Spleen (tissue), 11 donors: ENCODE measurements around the gene DNAH11. TPM values are rescaled to one million over a fixed set of nuclear protein-coding genes. Genes with fewer than 3 reads are reported as not detected.

Experiments
- DNase-seq: peaks from one replicate; pipeline ENCODE4 v3.0.0-alpha.2; 2020
- H3K27ac ChIP-seq, 8 donors: fragments of 200-600 bp; sonication (generic) in 7 of 8; 1 replicate in 4 of 8; 2 replicates in 4 of 8; pipeline versions ENCODE4 v1.5.0 to v1.8.0; 2016 to 2021; ENCODE audit warnings: inconsistent platforms in 4 of 8, mild to moderate bottlenecking in 4 of 8, moderate library complexity in 1 of 8
- H3K27me3 ChIP-seq, 7 donors: fragments of 200-600 bp; sonication (generic) in 6 of 7; replicated peaks in 1 of 7; 1 replicate in 4 of 7; 2 replicates in 3 of 7; pipeline versions ENCODE4 v1.5.0 to v1.8.0; 2016 to 2021; ENCODE audit warnings: inconsistent platforms in 3 of 7, mild to moderate bottlenecking in 1 of 7
- H3K36me3 ChIP-seq, 6 donors: fragments of 200-600 bp; sonication (generic) in 5 of 6; 1 replicate in 4 of 6; 2 replicates in 2 of 6; pipeline versions ENCODE4 v1.5.0 to v1.8.0; 2016 to 2021; ENCODE audit warnings: inconsistent platforms in 2 of 6
- H3K4me1 ChIP-seq, 6 donors: fragments of 200-600 bp; sonication (generic) in 5 of 6; 1 replicate in 3 of 6; 2 replicates in 3 of 6; pipeline versions ENCODE4 v1.5.0 to v1.8.0; 2016 to 2021; ENCODE audit warnings: inconsistent platforms in 3 of 6
- H3K4me3 ChIP-seq, 8 donors: fragments of 200-600 bp; sonication (generic) in 7 of 8; 1 replicate in 4 of 8; 2 replicates in 4 of 8; pipeline versions ENCODE4 v1.5.0 to v1.8.0; 2016 to 2021; ENCODE audit warnings: inconsistent platforms in 4 of 8, mild to moderate bottlenecking in 4 of 8, moderate library complexity in 2 of 8
- H3K9me3 ChIP-seq, 8 donors: fragments of 200-600 bp; sonication (generic) in 7 of 8; 1 replicate in 4 of 8; 2 replicates in 4 of 8; pipeline versions ENCODE4 v1.5.0 to v1.8.0; 2016 to 2021; ENCODE audit warnings: inconsistent platforms in 4 of 8
- POLR2A ChIP-seq, 3 donors: fragments of 450-650 bp; IDR thresholded peaks; one replicate each; pipeline ENCODE4 v1.5.1; 2017; ENCODE audit warnings: antibody characterized with exemption in 3 of 3, mild to moderate bottlenecking in 1 of 3
- POLR2AphosphoS5 ChIP-seq, 3 donors: sonication (generic); formaldehyde crosslinking; IDR thresholded peaks; one replicate each; pipeline ENCODE4 v1.5.1; 2017; ENCODE audit warnings: antibody characterized with exemption in 3 of 3
- WGBS, 5 donors: extraction: QIAGEN DNeasy Blood & Tissue Kit in 3 of 5; methylation state at CpG; one replicate each; pipeline versions ENCODE4 v1.1.5 to v1.1.7; 2013 to 2018; 5-methylcytosine and 5-hydroxymethylcytosine counted together
- intact Hi-C: fragments of 100-400 bp; cut with DNase I; formaldehyde crosslinking; loops from one replicate; pipeline ENCODE4 v1.15.0; 2023; ENCODE audit warnings: low total_unique reads
- polyA plus RNA-seq, 3 donors: library from polyadenylated mRNA; stranded (reverse); fragments of 200-250 nt; gene quantifications; one replicate each; pipeline ENCODE4 v1.2.1, GENCODE V29; 2013
- total RNA-seq, 7 donors: library from RNA; depleted of rRNA in 3 of 7; stranded (reverse); fragments of >200 nt in 3 of 7; fragmentation: NEBNext Ultra II Directional in 4 of 7; extraction: Animal tissue kit (Norgen Biotek cat#: 25700) in 4 of 7; gene quantifications; one replicate each; pipeline versions ENCODE4 v1.1.0 to v1.2.1, GENCODE V29; 2016 to 2021
- TF ChIP-seq, protein P1 (sequence below), 11 experiments: fragments of 200-600 bp in 7 of 11; fragments of 450-650 bp in 4 of 11; sonication (generic) in 4 of 11; IDR thresholded peaks in 8 of 11; conservative IDR thresholded peaks in 3 of 11; 1 replicate in 7 of 11; 2 replicates in 4 of 11; pipeline versions ENCODE4 v1.4.0 to v1.8.0; 2016 to 2021; ENCODE audit warnings: antibody characterized with exemption in 11 of 11, inconsistent platforms in 4 of 11, mild to moderate bottlenecking in 1 of 11
- donor health status: healthy with polysubstance abuse.
- donor health status: DM: no; HTN: no; CAD: no; lungs with moderate emphysema.
- donor health status: DM: no; HTN: no; CAD: no.
- donor health status: Bipolar disorder and iron deficiency.
- donor health status: healthy.
- donor health status: DM: no; HTN: no; CAD: no.
- donor health status: DM: yes; HTN: yes; CAD: no.

DNAH11 gene
- total and polyA plus RNA-seq, 10 donors: 0.28 to 2.1 (median 0.88) TPM

DNA sequence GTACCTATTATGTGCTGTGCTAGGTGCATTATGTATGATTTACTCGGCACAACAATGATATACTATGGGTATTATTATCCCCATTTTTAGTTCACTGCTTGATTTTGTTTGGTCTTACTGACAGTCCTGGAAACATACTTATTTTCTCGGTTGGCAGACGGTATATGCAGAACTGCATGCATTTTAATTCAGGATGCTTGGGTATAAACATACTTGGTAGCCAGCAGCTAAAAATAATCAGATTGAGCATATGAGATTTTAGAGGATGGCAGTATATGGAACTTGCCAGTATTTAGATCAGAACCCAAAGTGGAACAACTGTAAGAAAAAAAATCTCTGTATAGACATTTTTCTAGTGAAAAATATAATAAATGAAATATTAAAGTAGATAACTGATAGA lies 163.3 kb downstream of the DNAH11 start:
- WGBS, 5 donors: 89 to 99% (median 90%) methylated on average over 3 of the region's 3 CpGs
- no peaks in the 10 kb centered on the region for H3K4me1 ChIP-seq
- intact Hi-C loops: no loop called here
- H3K4me3 ChIP-seq: no peak overlapping the region
- H3K27ac ChIP-seq: no peak overlapping the region
- H3K9me3 ChIP-seq: no peaks in the 10 kb centered on the region
- H3K36me3 ChIP-seq: no peaks in the 10 kb centered on the region
- H3K27me3 ChIP-seq: no peaks in the 10 kb centered on the region
- TF ChIP-seq POLR2AphosphoS5 (IDR thresholded peaks at IDR 0.05) (no peak), POLR2A (IDR thresholded peaks at IDR 0.05) (no peak)
- TF ChIP-seq, protein P1, sequence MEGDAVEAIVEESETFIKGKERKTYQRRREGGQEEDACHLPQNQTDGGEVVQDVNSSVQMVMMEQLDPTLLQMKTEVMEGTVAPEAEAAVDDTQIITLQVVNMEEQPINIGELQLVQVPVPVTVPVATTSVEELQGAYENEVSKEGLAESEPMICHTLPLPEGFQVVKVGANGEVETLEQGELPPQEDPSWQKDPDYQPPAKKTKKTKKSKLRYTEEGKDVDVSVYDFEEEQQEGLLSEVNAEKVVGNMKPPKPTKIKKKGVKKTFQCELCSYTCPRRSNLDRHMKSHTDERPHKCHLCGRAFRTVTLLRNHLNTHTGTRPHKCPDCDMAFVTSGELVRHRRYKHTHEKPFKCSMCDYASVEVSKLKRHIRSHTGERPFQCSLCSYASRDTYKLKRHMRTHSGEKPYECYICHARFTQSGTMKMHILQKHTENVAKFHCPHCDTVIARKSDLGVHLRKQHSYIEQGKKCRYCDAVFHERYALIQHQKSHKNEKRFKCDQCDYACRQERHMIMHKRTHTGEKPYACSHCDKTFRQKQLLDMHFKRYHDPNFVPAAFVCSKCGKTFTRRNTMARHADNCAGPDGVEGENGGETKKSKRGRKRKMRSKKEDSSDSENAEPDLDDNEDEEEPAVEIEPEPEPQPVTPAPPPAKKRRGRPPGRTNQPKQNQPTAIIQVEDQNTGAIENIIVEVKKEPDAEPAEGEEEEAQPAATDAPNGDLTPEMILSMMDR (IDR thresholded peaks at IDR 0.05 in 8 of 11, conservative IDR thresholded peaks at IDR 0.05 in 3 of 11): no peak
- no peak for DNase-seq

GRCh38 chr7:21707566-21707965 lies 164.7 kb downstream of the DNAH11 start:
- no peaks in the 10 kb centered on the region for H3K9me3 ChIP-seq
- no peak for DNase-seq
- no peaks in the 10 kb centered on the region for H3K36me3 ChIP-seq
- no peaks in the 10 kb centered on the region for H3K27me3 ChIP-seq
- H3K4me1 ChIP-seq: no peaks in the 10 kb centered on the region
- 72 to 92% (median 85%) methylated on average over 7 of the region's 7 CpGs for WGBS, 5 donors
- intact Hi-C loops: no loop called here
- no peak overlapping the region for H3K27ac ChIP-seq
- TF ChIP-seq POLR2AphosphoS5 (IDR thresholded peaks at IDR 0.05): no peak
- no peak for TF ChIP-seq POLR2A (IDR thresholded peaks at IDR 0.05)
- no peak overlapping the region for H3K4me3 ChIP-seq

DNA sequence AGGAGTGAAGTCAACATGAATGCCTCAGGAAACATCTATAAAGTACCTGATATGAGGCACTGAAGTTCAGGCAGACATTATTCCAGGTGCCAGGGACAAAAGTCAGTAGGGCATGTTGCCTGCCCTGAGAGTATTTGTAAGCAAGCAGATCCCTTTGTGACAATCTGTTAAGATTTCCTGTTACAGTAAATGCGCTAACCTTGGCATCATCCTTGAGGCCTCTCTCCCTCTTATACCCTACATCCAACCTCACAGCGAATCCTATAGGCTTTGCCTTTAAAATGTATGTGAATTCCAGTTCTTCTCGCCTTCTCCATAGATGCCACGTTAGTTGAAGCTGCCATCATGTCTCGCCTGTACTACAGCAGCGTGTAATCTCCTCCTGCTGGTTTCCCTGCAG lies 165.3 kb downstream of the DNAH11 start:
- Histone ChIP-seq H3K4me3 (no peak overlapping the region), H3K9me3 (no peaks in the 10 kb centered on the region), H3K27me3 (peaks cover 0 to 1% (median 0%) of the 10 kb centered on the region in 7 donors), H3K4me1 (no peaks in the 10 kb centered on the region), H3K36me3 (no peaks in the 10 kb centered on the region), H3K27ac (no peak overlapping the region)
- DNase-seq: no peak
- TF ChIP-seq POLR2A (IDR thresholded peaks at IDR 0.05) (no peak), POLR2AphosphoS5 (IDR thresholded peaks at IDR 0.05) (no peak)
- TF ChIP-seq, protein P1 (IDR thresholded peaks at IDR 0.05 in 8 of 11, conservative IDR thresholded peaks at IDR 0.05 in 3 of 11): no peak
- 68 to 92% (median 84%) methylated on average over 6 of the region's 6 CpGs for WGBS, 5 donors
- intact Hi-C loops: no loop called here

- WGBS, 5 donors: 78 to 84% (median 80%) methylated on average over 5 of the region's 5 CpGs
- Histone ChIP-seq H3K27ac (no peak overlapping the region), H3K9me3 (no peaks in the 10 kb centered on the region), H3K4me3 (no peak overlapping the region), H3K27me3 (peaks cover 0 to 3% (median 0%) of the 10 kb centered on the region in 7 donors), H3K36me3 (no peaks in the 10 kb centered on the region), H3K4me1 (no peaks in the 10 kb centered on the region)
- DNase-seq: no peak
- intact Hi-C loops: no loop called here
- TF ChIP-seq, protein P1 (IDR thresholded peaks at IDR 0.05 in 8 of 11, conservative IDR thresholded peaks at IDR 0.05 in 3 of 11): no peak
- TF ChIP-seq POLR2AphosphoS5 (IDR thresholded peaks at IDR 0.05): no peak
- TF ChIP-seq POLR2A (IDR thresholded peaks at IDR 0.05): no peak
Measured at GRCh38 chr7:21717323-21717722, 174.5 kb downstream of the DNAH11 start.

- H3K27me3 ChIP-seq: no peaks in the 10 kb centered on the region
- DNase-seq: no peak
- intact Hi-C loops: no loop called here
- no peaks in the 10 kb centered on the region for H3K4me1 ChIP-seq
- H3K36me3 ChIP-seq: no peaks in the 10 kb centered on the region
- no peak overlapping the region for H3K4me3 ChIP-seq
- no peak overlapping the region for H3K27ac ChIP-seq
- TF ChIP-seq, protein P1 (IDR thresholded peaks at IDR 0.05 in 8 of 11, conservative IDR thresholded peaks at IDR 0.05 in 3 of 11): no peak
- H3K9me3 ChIP-seq: no peaks in the 10 kb centered on the region
Measured at GRCh38 chr7:21718391-21718790, 175.6 kb downstream of the DNAH11 start.
